GM10248 (cell line): ENCODE results near the gene GLB1L3.

ENCODE experiments used
- CTCF ChIA-PET: fragments of 300-600 bp; sonication (Branson Sonifier 250); formaldehyde crosslinking; extraction: SDS; loops from one replicate; lab custom pipeline; 2021; ENCODE audit warnings: antibody characterized with exemption; lab: Yijun Ruan, JAX
- POLR2A ChIA-PET: fragments of 350-650 bp; sonication (Branson Sonifier 250); formaldehyde crosslinking; extraction: SDS; loops from one replicate; lab custom pipeline; 2020; ENCODE audit warnings: antibody characterized with exemption; lab: Yijun Ruan, JAX
- DNase-seq: peaks from one replicate; pipeline ENCODE4 v3.0.0; 2012; ENCODE audit errors: extremely low spot score
- CTCF ChIP-seq: IDR thresholded peaks from 2 replicates; pipeline ENCODE4 v1.5.1; 2012; ENCODE audit warnings: mild to moderate bottlenecking, low read depth; ENCODE audit errors: extremely low read depth, missing control alignments, control extremely low read depth

GLB1L3 gene

GRCh38 chr11:134332189-134332631, 56.0 kb downstream of the GLB1L3 start:
- ChIA-PET CTCF (interaction anchor here (0.9 kb wide), 2 partner anchors 9 to 17 kb away, joined by 3 read pairs; no protein-coding TSS in a partner anchor), POLR2A (no interaction called here)
- no peak for TF ChIP-seq CTCF
- no peak for DNase-seq

DNA sequence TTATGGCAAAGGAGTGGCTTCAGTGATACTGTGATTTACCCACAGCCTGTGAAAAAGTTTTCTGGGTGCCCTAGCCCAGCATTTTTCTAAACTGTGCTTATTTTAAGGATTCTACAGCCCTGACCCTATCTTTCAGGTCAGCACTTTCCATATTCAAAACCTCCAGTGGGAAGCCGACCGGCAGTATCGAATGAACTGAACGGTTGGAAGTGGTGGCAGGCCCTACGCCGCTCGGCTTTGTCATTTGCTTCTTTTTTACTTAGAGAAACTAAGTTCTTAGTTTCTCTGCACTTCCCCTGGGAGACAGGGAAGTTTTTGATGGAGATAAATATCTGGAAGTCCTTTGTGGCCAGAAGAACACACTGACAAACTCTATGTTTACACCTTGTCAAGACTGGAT, 56.6 kb downstream of the GLB1L3 start:
- no peak for TF ChIP-seq CTCF

GRCh38 chr11:134333312-134333711, 57.1 kb downstream of the GLB1L3 start:
- ChIA-PET CTCF (no interaction called here), POLR2A (no interaction called here)
- DNase-seq: no peak
- no peak for TF ChIP-seq CTCF

More for the DNA sequence above, 56.6 kb downstream of the GLB1L3 start:
- no peak for DNase-seq
- CTCF ChIA-PET: interaction anchor here (0.9 kb wide), 1 partner anchor 8 kb away, joined by 3 read pairs; no protein-coding TSS in a partner anchor
- POLR2A ChIA-PET: no interaction called here

DNA sequence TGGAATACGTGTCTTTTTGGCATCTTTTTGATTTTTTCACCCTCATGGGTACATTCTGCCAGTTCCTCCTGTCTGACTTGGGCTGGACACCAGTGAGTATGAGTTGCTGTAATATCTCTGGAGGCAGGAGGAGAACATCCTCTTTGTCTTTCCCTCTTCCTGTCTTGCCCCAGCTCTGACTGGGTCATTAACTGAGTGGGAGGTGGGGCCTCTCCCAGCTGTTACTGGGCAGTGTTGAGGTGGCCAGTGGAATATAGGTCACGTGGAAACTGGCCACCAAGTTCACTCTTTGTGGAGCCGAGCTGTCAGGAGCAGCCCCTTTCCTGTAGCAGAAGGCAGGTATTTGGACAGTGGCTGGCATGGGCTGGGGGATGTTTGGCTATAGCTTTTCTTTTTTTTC, 57.8 kb downstream of the GLB1L3 start:
- ChIA-PET CTCF (no interaction called here), POLR2A (no interaction called here)

DNA sequence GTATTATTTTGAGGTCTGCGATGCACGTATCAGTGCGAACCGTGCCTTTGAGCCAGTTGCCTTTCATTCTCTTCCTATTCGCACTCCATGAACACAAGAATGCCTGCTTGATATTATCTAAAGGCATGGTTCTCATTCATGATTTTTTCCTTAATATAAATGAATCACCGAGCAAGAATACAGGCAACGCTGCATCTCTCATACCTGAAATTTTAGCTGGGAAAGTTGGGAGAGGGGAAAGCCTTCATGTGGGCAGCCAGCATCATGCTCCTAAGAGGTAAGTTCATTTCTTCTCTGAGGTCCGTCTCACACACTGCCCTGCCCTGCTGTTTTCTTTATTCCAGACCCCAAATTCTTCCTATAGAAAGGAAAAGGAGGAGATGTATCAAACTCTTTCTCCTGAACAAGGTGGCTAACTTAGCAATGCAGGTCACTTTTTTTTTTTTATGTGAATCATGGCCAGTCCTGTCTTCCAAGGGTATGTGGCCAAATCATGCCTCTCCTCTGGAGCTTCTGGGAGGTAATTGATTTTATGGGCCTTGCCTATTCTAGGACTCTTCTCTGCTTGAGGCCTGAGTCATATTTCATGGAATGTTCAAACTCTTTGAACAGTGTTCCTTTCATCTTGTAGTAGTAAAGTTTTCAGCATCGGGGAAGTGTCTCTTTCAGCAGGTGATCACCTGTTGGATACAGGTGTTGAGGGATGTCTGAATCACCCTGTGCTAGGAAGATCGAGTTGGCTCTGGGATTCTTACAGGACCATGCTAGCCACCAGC, 58.8 kb downstream of the GLB1L3 start:
- no peak for TF ChIP-seq CTCF
- DNase-seq: no peak
- POLR2A ChIA-PET: no interaction called here
- CTCF ChIA-PET: no interaction called here

More for the DNA sequence above, 57.8 kb downstream of the GLB1L3 start:
- no peak for DNase-seq
- TF ChIP-seq CTCF: no peak

- ChIA-PET CTCF (no interaction called here), POLR2A (no interaction called here)
- no peak for DNase-seq
- no peak for TF ChIP-seq CTCF
Measured at GRCh38 chr11:134337051-134337450, 60.9 kb downstream of the GLB1L3 start.
